GM12872 (cell line): ENCODE measurements around the gene IQCN.

ENCODE experiments used
- CTCF ChIP-seq: IDR thresholded peaks from 3 replicates; pipeline ENCODE4 v1.5.1; 2011; ENCODE audit warnings: low read depth, mild to moderate bottlenecking, low read length, moderate library complexity; ENCODE audit not compliant: insufficient read depth

Gene IQCN

DNA sequence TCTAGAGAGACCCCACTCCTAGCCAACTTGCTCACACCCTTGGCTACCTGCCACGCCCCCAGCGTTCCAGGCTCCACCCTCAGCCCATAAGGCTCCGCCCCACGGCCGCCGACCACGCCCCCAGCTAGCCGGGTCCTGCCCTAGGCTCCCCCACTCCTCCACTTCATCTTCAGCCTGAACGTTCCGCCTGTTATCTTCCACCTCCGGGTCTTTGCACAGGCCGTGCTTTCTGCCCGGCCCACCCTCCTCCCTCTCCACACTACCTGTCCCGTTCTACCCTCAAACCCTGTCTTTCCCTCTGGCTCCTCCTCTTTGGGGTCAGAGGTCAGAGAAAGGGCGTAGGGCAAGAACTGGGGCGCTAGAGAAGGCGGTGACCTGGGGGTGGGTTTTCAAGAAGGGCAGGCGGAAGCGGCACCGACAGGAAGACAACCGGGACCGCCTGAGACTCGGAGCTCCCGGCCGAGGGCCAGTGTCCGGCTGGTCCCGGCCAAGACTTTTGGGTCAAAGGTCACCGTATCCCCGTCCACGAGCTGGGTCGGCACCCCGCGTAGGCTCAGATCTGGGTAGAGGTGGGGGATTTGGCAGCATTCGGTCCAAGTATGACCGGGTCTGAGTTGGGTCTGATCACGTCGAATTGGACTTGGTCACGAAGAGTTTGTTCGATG lies 50.3 kb downstream of the IQCN start:
- no peak for TF ChIP-seq CTCF

DNA sequence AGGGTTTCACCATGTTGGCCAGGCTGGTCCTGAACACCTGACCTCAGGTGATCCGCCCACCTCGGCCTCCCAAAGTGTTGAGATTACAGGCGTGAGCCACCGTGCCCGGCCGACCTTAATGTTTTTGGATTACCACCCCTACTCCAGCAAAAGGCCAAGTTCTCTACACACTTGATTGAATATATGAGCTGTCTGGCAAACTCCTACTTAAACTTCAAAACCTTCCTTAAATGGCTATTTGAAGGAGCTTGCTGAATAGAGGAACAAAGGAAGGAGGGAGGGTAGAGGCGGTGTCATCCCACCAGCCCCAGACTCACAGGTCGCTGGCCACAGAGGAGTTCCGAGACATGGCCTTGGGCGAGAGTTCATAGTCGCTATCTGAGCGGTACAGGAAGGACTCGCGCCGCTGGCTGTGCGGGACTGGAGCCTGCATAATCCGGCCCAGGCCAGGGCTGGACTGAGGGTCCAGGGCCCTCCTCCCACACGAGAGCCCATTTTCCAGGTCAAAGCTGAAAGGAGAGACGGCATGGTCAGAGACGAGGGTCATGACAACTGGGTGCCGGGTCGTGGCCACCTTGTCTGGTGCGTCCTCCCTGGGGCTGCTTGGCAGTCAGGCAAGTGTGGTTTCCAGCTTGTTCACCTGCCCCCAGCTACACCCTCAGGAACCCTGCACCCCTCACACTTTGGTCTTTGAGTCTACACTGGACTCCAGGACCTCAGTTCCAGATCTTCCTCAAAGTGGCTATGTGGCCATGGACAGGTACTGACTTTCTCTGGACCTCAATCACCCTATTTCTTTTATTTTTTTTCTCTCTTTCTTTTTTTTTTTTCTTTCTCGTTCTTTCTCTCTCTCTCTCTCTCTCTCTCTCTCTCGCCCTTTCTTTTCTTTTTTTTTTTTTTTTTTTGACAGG lies 52.2 kb downstream of the IQCN start:
- TF ChIP-seq CTCF = no peak

DNA sequence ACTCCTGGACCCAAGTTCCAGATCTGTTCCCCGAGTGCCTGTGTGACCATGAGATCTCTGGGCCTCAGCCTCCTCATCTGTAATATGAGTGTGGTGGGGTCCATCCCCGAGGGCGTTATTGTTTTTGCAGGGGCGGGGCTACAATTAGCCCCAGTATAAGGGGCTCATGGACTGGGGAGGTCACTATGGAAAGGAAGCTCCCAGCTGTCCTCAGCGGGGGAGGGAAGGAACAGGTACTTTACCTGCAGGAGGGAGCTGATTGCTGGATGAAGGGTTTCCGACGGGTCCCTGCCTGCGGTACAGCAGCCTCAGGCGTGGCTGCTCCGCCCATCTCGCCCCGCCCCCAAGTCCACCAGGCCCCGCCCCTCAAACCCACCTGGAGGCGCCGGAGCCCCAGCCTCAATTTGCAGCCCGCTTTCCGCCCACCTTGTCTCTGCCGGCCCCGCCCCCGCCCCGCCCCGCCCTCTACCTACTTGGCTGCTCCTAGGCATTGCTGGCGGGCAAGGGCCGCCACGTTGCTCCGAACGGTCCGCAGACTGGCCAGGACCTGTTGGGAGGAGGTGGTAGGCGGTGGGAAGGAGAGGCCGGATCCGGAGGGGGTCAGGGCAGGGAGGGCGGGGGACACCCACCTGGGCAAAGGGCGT lies 53.5 kb downstream of the IQCN start:
- TF ChIP-seq CTCF = no peak

GRCh38 chr19:18219911-18220631 lies 54.2 kb downstream of the IQCN start:
- no peak for TF ChIP-seq CTCF

DNA sequence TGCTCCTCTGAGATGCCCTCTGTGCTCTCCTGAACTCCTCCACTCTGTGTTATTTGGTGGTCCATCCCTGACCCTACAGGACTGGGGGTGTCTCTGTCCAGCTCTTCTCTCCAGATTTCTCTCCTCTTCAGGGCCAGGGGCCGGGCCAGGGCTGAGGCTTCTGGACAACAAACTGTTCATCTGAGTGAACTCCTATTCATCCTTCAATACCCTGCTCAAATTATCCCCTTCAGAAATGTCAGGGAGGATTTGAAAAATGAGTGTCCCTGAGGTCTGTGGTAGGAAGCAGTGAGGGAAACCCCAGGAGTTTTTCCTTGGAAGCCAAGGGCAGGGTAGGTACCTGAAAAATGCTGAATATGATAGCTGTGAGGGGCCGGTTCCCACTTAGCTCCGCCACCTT lies 55.7 kb downstream of the IQCN start:
- no peak for TF ChIP-seq CTCF

DNA sequence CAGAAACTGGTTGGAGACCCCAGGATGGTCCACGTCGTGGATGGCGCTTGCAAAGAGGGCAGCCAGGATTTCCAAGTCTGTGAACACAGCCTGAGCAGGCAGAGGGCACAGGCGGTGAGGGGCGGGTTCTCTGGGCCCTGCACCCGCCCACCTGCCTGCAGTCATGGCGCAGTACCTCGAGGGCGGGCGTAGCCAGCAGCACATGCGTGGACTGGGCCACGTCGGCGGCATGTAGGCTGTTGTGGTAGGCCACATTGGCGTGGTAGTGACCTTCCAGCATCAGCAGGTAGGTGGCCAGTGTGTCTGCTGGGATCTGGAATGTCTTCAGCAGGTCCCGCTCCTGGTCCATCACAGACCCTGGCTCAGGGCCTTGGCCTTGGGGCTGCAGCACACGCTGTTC lies 56.1 kb downstream of the IQCN start:
- no peak for TF ChIP-seq CTCF

- no peak for TF ChIP-seq CTCF
Observed at GRCh38 chr19:18216789-18217188, 57.5 kb downstream of the IQCN start.
